ENCODE data around the gene CCDC30.

The CCDC30 gene

GRCh38 chr1:42462828-42463763 is at the start of gene CCDC30:
Gene CCDC30, plus strand, starts transcription at chr1:42463286. Its CDS starts 17,266 bp downstream, at chr1:42480552.
- DNase-seq (ENCODE audit: extremely low read depth in 1 of 2, low read depth in 1 of 2) = peak; percentile 92 to 96

- DNase-seq (ENCODE audit: extremely low read depth in 1 of 2, low read depth in 1 of 2) = no peak
Observed at GRCh38 chr1:42414551-42415496, 48.3 kb upstream of the CCDC30 start.

- no peak for DNase-seq (ENCODE audit: extremely low read depth in 1 of 2, low read depth in 1 of 2)
Observed at GRCh38 chr1:42417166-42417565, 45.9 kb upstream of the CCDC30 start.

- DNase-seq (ENCODE audit: extremely low read depth in 1 of 2, low read depth in 1 of 2) = no peak
Observed at GRCh38 chr1:42418516-42418915, 44.6 kb upstream of the CCDC30 start.

GRCh38 chr1:42419126-42419821 is 43.8 kb upstream of the CCDC30 start:
- DNase-seq (ENCODE audit: extremely low read depth in 1 of 2, low read depth in 1 of 2) = no peak

- DNase-seq (ENCODE audit: extremely low read depth in 1 of 2, low read depth in 1 of 2) = no peak
Observed at GRCh38 chr1:42420121-42420520, 43.0 kb upstream of the CCDC30 start.

GRCh38 chr1:42420911-42421585 is 42.0 kb upstream of the CCDC30 start:
- DNase-seq (ENCODE audit: extremely low read depth in 1 of 2, low read depth in 1 of 2) = no peak

GRCh38 chr1:42422737-42423136 is 40.3 kb upstream of the CCDC30 start:
- DNase-seq (ENCODE audit: extremely low read depth in 1 of 2, low read depth in 1 of 2) = no peak

- DNase-seq (ENCODE audit: extremely low read depth in 1 of 2, low read depth in 1 of 2) = no peak
Observed at GRCh38 chr1:42423681-42424080, 39.4 kb upstream of the CCDC30 start.

- no peak for DNase-seq (ENCODE audit: extremely low read depth in 1 of 2, low read depth in 1 of 2)
Observed at GRCh38 chr1:42424201-42424600, 38.9 kb upstream of the CCDC30 start.

GRCh38 chr1:42427240-42427639 is 35.8 kb upstream of the CCDC30 start:
- no peak for DNase-seq (ENCODE audit: extremely low read depth in 1 of 2, low read depth in 1 of 2)

GRCh38 chr1:42429603-42430002 is 33.5 kb upstream of the CCDC30 start:
- DNase-seq (ENCODE audit: extremely low read depth in 1 of 2, low read depth in 1 of 2) = no peak

GRCh38 chr1:42430286-42431135 is 32.6 kb upstream of the CCDC30 start:
- DNase-seq (ENCODE audit: extremely low read depth in 1 of 2, low read depth in 1 of 2) = no peak

GRCh38 chr1:42431514-42431913 is 31.6 kb upstream of the CCDC30 start:
- DNase-seq (ENCODE audit: extremely low read depth in 1 of 2, low read depth in 1 of 2) = no peak

GRCh38 chr1:42432714-42433113 is 30.4 kb upstream of the CCDC30 start:
- no peak for DNase-seq (ENCODE audit: extremely low read depth in 1 of 2, low read depth in 1 of 2)

- no peak for DNase-seq (ENCODE audit: extremely low read depth in 1 of 2, low read depth in 1 of 2)
Observed at GRCh38 chr1:42433369-42433768, 29.7 kb upstream of the CCDC30 start.

GRCh38 chr1:42434340-42434739 is 28.7 kb upstream of the CCDC30 start:
- DNase-seq (ENCODE audit: extremely low read depth in 1 of 2, low read depth in 1 of 2) = no peak

- DNase-seq (ENCODE audit: extremely low read depth in 1 of 2, low read depth in 1 of 2) = no peak
Observed at GRCh38 chr1:42439940-42440339, 23.1 kb upstream of the CCDC30 start.

GRCh38 chr1:42442662-42443061 is 20.4 kb upstream of the CCDC30 start:
- no peak for DNase-seq (ENCODE audit: extremely low read depth in 1 of 2, low read depth in 1 of 2)
